SU-DHL-6 (cell line): ENCODE measurements around the gene SNX3.

Experiments
- EZH2phosphoT487 ChIP-seq: fragments of 200-600 bp; sonication (generic), shearing (Covaris generic); conservative IDR thresholded peaks from 2 replicates; pipeline ENCODE4 v1.6.1; 2018; ENCODE audit warnings: mild to moderate bottlenecking, antibody characterized with exemption, low read length, moderate library complexity, mixed read lengths
- TF ChIP-seq, protein P1 (sequence below): fragments of 200-600 bp; sonication (generic); IDR thresholded peaks from one replicate; pipeline ENCODE4 v1.5.1; 2017; ENCODE audit warnings: antibody characterized with exemption, mild to moderate bottlenecking, low read length, moderate library complexity; ENCODE audit not compliant: insufficient read depth, poor library complexity, severe bottlenecking

DNA sequence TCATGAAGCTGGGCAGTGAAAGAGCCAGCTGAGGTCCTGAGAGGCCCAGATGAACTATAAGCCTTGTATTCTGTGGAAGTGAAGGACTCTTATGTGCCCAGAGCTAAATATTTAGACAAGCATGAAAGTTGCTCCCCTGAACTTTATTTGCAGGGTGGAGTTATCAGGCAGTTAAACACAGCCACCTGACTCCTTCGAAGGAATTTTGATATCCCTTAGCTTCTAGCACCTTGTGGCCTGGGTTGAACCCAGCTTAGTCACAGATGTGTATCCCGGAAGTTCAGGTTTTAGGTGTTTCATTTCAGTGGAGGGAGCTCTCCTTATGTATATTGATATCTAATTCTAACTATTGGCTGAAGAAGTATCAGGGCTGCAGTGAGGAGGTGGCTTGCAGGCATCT is 74.6 kb downstream of the SNX3 start:
- TF ChIP-seq, protein P1, sequence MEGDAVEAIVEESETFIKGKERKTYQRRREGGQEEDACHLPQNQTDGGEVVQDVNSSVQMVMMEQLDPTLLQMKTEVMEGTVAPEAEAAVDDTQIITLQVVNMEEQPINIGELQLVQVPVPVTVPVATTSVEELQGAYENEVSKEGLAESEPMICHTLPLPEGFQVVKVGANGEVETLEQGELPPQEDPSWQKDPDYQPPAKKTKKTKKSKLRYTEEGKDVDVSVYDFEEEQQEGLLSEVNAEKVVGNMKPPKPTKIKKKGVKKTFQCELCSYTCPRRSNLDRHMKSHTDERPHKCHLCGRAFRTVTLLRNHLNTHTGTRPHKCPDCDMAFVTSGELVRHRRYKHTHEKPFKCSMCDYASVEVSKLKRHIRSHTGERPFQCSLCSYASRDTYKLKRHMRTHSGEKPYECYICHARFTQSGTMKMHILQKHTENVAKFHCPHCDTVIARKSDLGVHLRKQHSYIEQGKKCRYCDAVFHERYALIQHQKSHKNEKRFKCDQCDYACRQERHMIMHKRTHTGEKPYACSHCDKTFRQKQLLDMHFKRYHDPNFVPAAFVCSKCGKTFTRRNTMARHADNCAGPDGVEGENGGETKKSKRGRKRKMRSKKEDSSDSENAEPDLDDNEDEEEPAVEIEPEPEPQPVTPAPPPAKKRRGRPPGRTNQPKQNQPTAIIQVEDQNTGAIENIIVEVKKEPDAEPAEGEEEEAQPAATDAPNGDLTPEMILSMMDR: no peak
- TF ChIP-seq EZH2phosphoT487: no peak
